Endothelial cell of umbilical vein (primary cell): ENCODE data around the gene SUPV3L1. TPM values are rescaled to one million over a fixed set of nuclear protein-coding genes. Genes with fewer than 3 reads are reported as not detected.

ENCODE experiments used
- BruUV-seq: library from RNA; stranded (reverse); fragments of 400-500 nt; replicated peaks from 2 replicates; lab custom pipeline; 2021; lab: Mats Ljungman, UMichigan
- CTCF ChIA-PET: fragments of 300-600, 350-600 bp; sonication (Branson Sonifier 250); formaldehyde crosslinking; loops from one replicate; lab custom pipeline; 2021; ENCODE audit warnings: antibody characterized with exemption, inconsistent platforms; lab: Charles Lee
- POLR2A ChIA-PET: fragments of 300-600, 350-600 bp; sonication (Branson Sonifier 250); formaldehyde crosslinking; loops from one replicate; lab custom pipeline; 2021; ENCODE audit warnings: antibody characterized with exemption, inconsistent platforms; lab: Charles Lee
- DNase-seq: peaks from one replicate; pipeline ENCODE4 v3.0.0-alpha.2; 2011; ENCODE audit warnings: low read depth, low spot score
- FAIRE-seq: peaks from 2 replicates; lab custom pipeline; 2011; peaks lifted over from hg19 to GRCh38; lab: Jason Lieb, UNC
- H2AFZ ChIP-seq: 2 replicates; pipeline ENCODE4 v1.6.0; 2012; ENCODE audit warnings: low read depth, low read length, control low read depth, inconsistent platforms
- H3K27ac ChIP-seq: 2 replicates; pipeline ENCODE4 v1.5.1; 2011; ENCODE audit warnings: low read depth, mild to moderate bottlenecking, control low read depth, low read length, moderate library complexity; ENCODE audit not compliant: insufficient read depth
- H3K27me3 ChIP-seq, 2 experiments: 2 replicates each; pipeline versions ENCODE4 v1.6.0 to v1.6.1; 2011; ENCODE audit warnings: low read length in 2 of 2, mixed read lengths in 1 of 2; ENCODE audit not compliant: control insufficient read depth in 2 of 2, insufficient read depth in 2 of 2
- H3K36me3 ChIP-seq, 2 experiments: 2 replicates in 1 of 2; 3 replicates in 1 of 2; pipeline ENCODE4 v1.5.1; 2011; ENCODE audit warnings: low read length in 2 of 2, mild to moderate bottlenecking in 1 of 2, moderate library complexity in 1 of 2; ENCODE audit not compliant: control insufficient read depth in 2 of 2, insufficient read depth in 2 of 2; ENCODE audit errors: extremely low read depth in 1 of 2
- H3K4me1 ChIP-seq: 3 replicates; pipeline ENCODE4 v1.5.1; 2011; ENCODE audit warnings: mild to moderate bottlenecking, low read length; ENCODE audit not compliant: control insufficient read depth, insufficient read depth; ENCODE audit errors: extremely low read depth
- H3K4me2 ChIP-seq: 2 replicates; pipeline ENCODE4 v1.6.1; 2011; ENCODE audit warnings: low read length, control low read depth, mixed read lengths; ENCODE audit not compliant: insufficient read depth
- H3K4me3 ChIP-seq, 3 experiments: fragments of 200-600 bp in 1 of 3; sonication (generic), shearing (Covaris generic) in 1 of 3; replicated peaks in 1 of 3; 2 replicates each; pipeline ENCODE4 v1.5.1; 2011 to 2016; ENCODE audit warnings: control low read depth in 3 of 3, low read length in 3 of 3, mild to moderate bottlenecking in 2 of 3, inconsistent platforms in 1 of 3, low read depth in 1 of 3, moderate library complexity in 1 of 3; ENCODE audit not compliant: insufficient read depth in 1 of 3
- H3K79me2 ChIP-seq: 2 replicates; pipeline ENCODE4 v1.6.0; 2012; ENCODE audit warnings: low read length, inconsistent platforms; ENCODE audit not compliant: control insufficient read depth, insufficient read depth
- H3K9ac ChIP-seq: replicated peaks from 2 replicates; pipeline ENCODE3; 2011; ENCODE audit warnings: low read length, control low read depth; ENCODE audit not compliant: insufficient read depth; ENCODE audit errors: extremely low read depth
- H3K9me1 ChIP-seq: replicated peaks from 3 replicates; pipeline ENCODE4 v1.6.0; 2011; ENCODE audit warnings: mild to moderate bottlenecking, low read length; ENCODE audit not compliant: control insufficient read depth, insufficient read depth; ENCODE audit errors: extremely low read depth
- H3K9me3 ChIP-seq: replicated peaks from 2 replicates; pipeline ENCODE4 v1.5.1; 2012; ENCODE audit warnings: low read length, inconsistent platforms; ENCODE audit not compliant: control insufficient read depth, insufficient read depth
- H4K20me1 ChIP-seq: replicated peaks from 2 replicates; pipeline ENCODE3; 2011; ENCODE audit warnings: mild to moderate bottlenecking, low read length; ENCODE audit not compliant: control insufficient read depth, insufficient read depth; ENCODE audit errors: extremely low read depth
- EZH2 ChIP-seq: IDR thresholded peaks from 2 replicates; pipeline ENCODE4 v1.6.1; 2012; ENCODE audit warnings: borderline replicate concordance, low read depth, mild to moderate bottlenecking, moderate library complexity, low read length, inconsistent platforms; ENCODE audit not compliant: severe bottlenecking
- FOS ChIP-seq: IDR thresholded peaks from 2 replicates; pipeline ENCODE4 v1.6.1; 2011; ENCODE audit warnings: mild to moderate bottlenecking, low read length, moderate library complexity, borderline replicate concordance; ENCODE audit not compliant: insufficient read depth
- GATA2 ChIP-seq: IDR thresholded peaks from 2 replicates; pipeline ENCODE4 v1.7.0; 2011; ENCODE audit warnings: low read depth, mild to moderate bottlenecking, moderate library complexity, mixed read lengths, low read length; ENCODE audit not compliant: insufficient read length, insufficient read depth
- JUN ChIP-seq: IDR thresholded peaks from 2 replicates; pipeline ENCODE4 v1.6.1; 2011; ENCODE audit warnings: borderline replicate concordance, low read depth; ENCODE audit not compliant: insufficient read length, insufficient read depth
- MYC ChIP-seq: IDR thresholded peaks from one replicate; pipeline ENCODE4 v1.6.1; 2011; ENCODE audit warnings: mild to moderate bottlenecking, low read depth, low read length
- POLR2A ChIP-seq: IDR thresholded peaks from 2 replicates; pipeline ENCODE4 v1.6.1; 2012; ENCODE audit warnings: low read depth, mild to moderate bottlenecking, control low read depth, low read length
- POLR2AphosphoS5 ChIP-seq: IDR thresholded peaks from 2 replicates; pipeline ENCODE4 v1.6.1; 2012; ENCODE audit warnings: low read depth, mild to moderate bottlenecking, control low read depth, low read length, moderate library complexity; ENCODE audit not compliant: insufficient read depth
- dilution Hi-C: fragments of 300-500 bp; cut with MboI; formaldehyde crosslinking; loops from one replicate; pipeline ENCODE4 v1.15.0; 2019; ENCODE audit warnings: low sequenced_read_pairs; ENCODE audit not compliant: extremely low pct_ligation_motif_present
- intact Hi-C: fragments of 100-400 bp; cut with micrococcal nuclease; formaldehyde crosslinking; loops from one replicate; pipeline ENCODE4 v1.10.0; 2022
- polyA plus RNA-seq, 4 experiments: library from polyadenylated mRNA; depleted of rRNA in 3 of 4; stranded (reverse) in 3 of 4; unstranded in 1 of 4; fragments of >200 nt; gene quantifications; 2 replicates each; pipeline versions ENCODE4 v1.2.1 to v1.2.3, GENCODE V29; 2011 to 2012; ENCODE audit warnings: missing spikeins in 1 of 4
- total RNA-seq: library from RNA; stranded (reverse); gene quantifications from 2 replicates; pipeline ENCODE4 v1.2.3, GENCODE V29; 2021
- TF ChIP-seq, protein P1 (sequence below): IDR thresholded peaks from 2 replicates; pipeline ENCODE4 v1.6.1; 2011; ENCODE audit not compliant: insufficient read depth, insufficient read length
- TF ChIP-seq, protein P2 (sequence below), 2 donors: IDR thresholded peaks; 1 replicate in 1 of 2; 2 replicates in 1 of 2; pipeline ENCODE4 v1.5.1; 2011; ENCODE audit warnings: low read length in 2 of 2, mild to moderate bottlenecking in 2 of 2, moderate library complexity in 2 of 2, control low read depth in 1 of 2, inconsistent platforms in 1 of 2, low read depth in 1 of 2; ENCODE audit not compliant: insufficient read depth in 1 of 2; ENCODE audit errors: extremely low read depth in 1 of 2

SUPV3L1 gene
- total and polyA plus RNA-seq, 2 donors (not counting 3 experiments of a cell fraction or from before 2014, with no cell fraction given), result 21.8 to 30.4 TPM

DNA sequence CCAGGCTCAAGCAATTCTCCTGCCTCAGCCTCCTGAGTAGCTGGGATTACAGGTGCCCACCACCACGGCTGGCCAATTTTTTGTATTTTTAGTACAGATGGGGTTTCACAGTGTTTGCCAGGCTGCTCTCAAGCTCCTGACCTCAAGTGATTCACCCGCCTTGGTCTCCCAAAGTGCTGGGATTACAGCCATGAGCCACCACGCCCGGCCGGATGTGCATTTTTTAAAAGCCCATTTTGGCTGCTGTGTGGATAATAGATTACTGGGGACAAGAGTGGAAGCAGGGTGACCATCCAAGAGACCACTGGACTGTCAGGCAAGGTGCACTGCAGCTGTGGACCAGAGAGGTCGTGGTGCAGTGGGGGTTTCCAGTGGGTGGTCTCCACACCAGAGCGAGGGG lies 61.5 kb downstream of the SUPV3L1 start:
- Histone ChIP-seq H2AFZ (no peak overlapping the region), H3K27ac (no peak overlapping the region), H4K20me1 (no peaks in the 10 kb centered on the region), H3K27me3 (no peaks in the 10 kb centered on the region), H3K4me3 (no peak overlapping the region), H3K9me1 (no peaks in the 10 kb centered on the region), H3K79me2 (no peaks in the 10 kb centered on the region), H3K4me2 (no peak overlapping the region), H3K36me3 (no peaks in the 10 kb centered on the region), H3K9ac (no peak overlapping the region), H3K4me1 (peaks cover 16% of the 10 kb centered on the region), H3K9me3 (no peaks in the 10 kb centered on the region)
- CTCF ChIA-PET, result interaction anchor here (0.7 to 6.5 kb wide), 4 partner anchors 92 to 167 kb away, joined by 3 to 103 read pairs (median 6); no protein-coding TSS in a partner anchor
- DNase-seq, result no peak
- dilution Hi-C loops, result loop anchor here (25.0 kb wide), 1 partner anchor 146 kb away; no protein-coding TSS in a partner anchor
- intact Hi-C loops, result no loop called here
- BruUV-seq, result no TSS peak
- no peak for FAIRE-seq
- POLR2A ChIA-PET, result no interaction called here
- TF ChIP-seq POLR2A, result no peak
- TF ChIP-seq, protein P1, sequence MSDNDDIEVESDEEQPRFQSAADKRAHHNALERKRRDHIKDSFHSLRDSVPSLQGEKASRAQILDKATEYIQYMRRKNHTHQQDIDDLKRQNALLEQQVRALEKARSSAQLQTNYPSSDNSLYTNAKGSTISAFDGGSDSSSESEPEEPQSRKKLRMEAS, result no peak
- no peak for TF ChIP-seq POLR2AphosphoS5
- no peak for TF ChIP-seq JUN
- no peak for TF ChIP-seq GATA2
- TF ChIP-seq MYC, result no peak
- TF ChIP-seq, protein P2, sequence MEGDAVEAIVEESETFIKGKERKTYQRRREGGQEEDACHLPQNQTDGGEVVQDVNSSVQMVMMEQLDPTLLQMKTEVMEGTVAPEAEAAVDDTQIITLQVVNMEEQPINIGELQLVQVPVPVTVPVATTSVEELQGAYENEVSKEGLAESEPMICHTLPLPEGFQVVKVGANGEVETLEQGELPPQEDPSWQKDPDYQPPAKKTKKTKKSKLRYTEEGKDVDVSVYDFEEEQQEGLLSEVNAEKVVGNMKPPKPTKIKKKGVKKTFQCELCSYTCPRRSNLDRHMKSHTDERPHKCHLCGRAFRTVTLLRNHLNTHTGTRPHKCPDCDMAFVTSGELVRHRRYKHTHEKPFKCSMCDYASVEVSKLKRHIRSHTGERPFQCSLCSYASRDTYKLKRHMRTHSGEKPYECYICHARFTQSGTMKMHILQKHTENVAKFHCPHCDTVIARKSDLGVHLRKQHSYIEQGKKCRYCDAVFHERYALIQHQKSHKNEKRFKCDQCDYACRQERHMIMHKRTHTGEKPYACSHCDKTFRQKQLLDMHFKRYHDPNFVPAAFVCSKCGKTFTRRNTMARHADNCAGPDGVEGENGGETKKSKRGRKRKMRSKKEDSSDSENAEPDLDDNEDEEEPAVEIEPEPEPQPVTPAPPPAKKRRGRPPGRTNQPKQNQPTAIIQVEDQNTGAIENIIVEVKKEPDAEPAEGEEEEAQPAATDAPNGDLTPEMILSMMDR (IDR thresholded peaks at IDR 0.05; ENCODE audit: extremely low read depth in 1 of 2, insufficient read depth in 1 of 2, low read depth in 1 of 2, low read length in 2 of 2), result no peak
- TF ChIP-seq FOS, result no peak
- TF ChIP-seq EZH2, result no peak
